Endothelial cell of umbilical vein (primary cell): ENCODE results near the gene RAB27B. TPM values are rescaled to one million over a fixed set of nuclear protein-coding genes. Genes with fewer than 3 reads are reported as not detected.

Source experiments
- BruUV-seq: library from RNA; stranded (reverse); fragments of 400-500 nt; replicated peaks from 2 replicates; lab custom pipeline; 2021; lab: Mats Ljungman, UMichigan
- CTCF ChIA-PET: fragments of 300-600, 350-600 bp; sonication (Branson Sonifier 250); formaldehyde crosslinking; loops from one replicate; lab custom pipeline; 2021; ENCODE audit warnings: antibody characterized with exemption, inconsistent platforms; lab: Charles Lee
- POLR2A ChIA-PET: fragments of 300-600, 350-600 bp; sonication (Branson Sonifier 250); formaldehyde crosslinking; loops from one replicate; lab custom pipeline; 2021; ENCODE audit warnings: antibody characterized with exemption, inconsistent platforms; lab: Charles Lee
- DNase-seq: peaks from one replicate; pipeline ENCODE4 v3.0.0-alpha.2; 2011; ENCODE audit warnings: low read depth, low spot score
- FAIRE-seq: peaks from 2 replicates; lab custom pipeline; 2011; peaks lifted over from hg19 to GRCh38; lab: Jason Lieb, UNC
- H2AFZ ChIP-seq: 2 replicates; pipeline ENCODE4 v1.6.0; 2012; ENCODE audit warnings: low read depth, low read length, control low read depth, inconsistent platforms
- H3K27ac ChIP-seq: 2 replicates; pipeline ENCODE4 v1.5.1; 2011; ENCODE audit warnings: low read depth, mild to moderate bottlenecking, control low read depth, low read length, moderate library complexity; ENCODE audit not compliant: insufficient read depth
- H3K27me3 ChIP-seq, 2 experiments: 2 replicates each; pipeline versions ENCODE4 v1.6.0 to v1.6.1; 2011; ENCODE audit warnings: low read length in 2 of 2, mixed read lengths in 1 of 2; ENCODE audit not compliant: control insufficient read depth in 2 of 2, insufficient read depth in 2 of 2
- H3K36me3 ChIP-seq, 2 experiments: 2 replicates in 1 of 2; 3 replicates in 1 of 2; pipeline ENCODE4 v1.5.1; 2011; ENCODE audit warnings: low read length in 2 of 2, mild to moderate bottlenecking in 1 of 2, moderate library complexity in 1 of 2; ENCODE audit not compliant: control insufficient read depth in 2 of 2, insufficient read depth in 2 of 2; ENCODE audit errors: extremely low read depth in 1 of 2
- H3K4me1 ChIP-seq: 3 replicates; pipeline ENCODE4 v1.5.1; 2011; ENCODE audit warnings: mild to moderate bottlenecking, low read length; ENCODE audit not compliant: control insufficient read depth, insufficient read depth; ENCODE audit errors: extremely low read depth
- H3K4me2 ChIP-seq: 2 replicates; pipeline ENCODE4 v1.6.1; 2011; ENCODE audit warnings: low read length, control low read depth, mixed read lengths; ENCODE audit not compliant: insufficient read depth
- H3K4me3 ChIP-seq, 3 experiments: fragments of 200-600 bp in 1 of 3; sonication (generic), shearing (Covaris generic) in 1 of 3; replicated peaks in 1 of 3; 2 replicates each; pipeline ENCODE4 v1.5.1; 2011 to 2016; ENCODE audit warnings: control low read depth in 3 of 3, low read length in 3 of 3, mild to moderate bottlenecking in 2 of 3, inconsistent platforms in 1 of 3, low read depth in 1 of 3, moderate library complexity in 1 of 3; ENCODE audit not compliant: insufficient read depth in 1 of 3
- H3K79me2 ChIP-seq: 2 replicates; pipeline ENCODE4 v1.6.0; 2012; ENCODE audit warnings: low read length, inconsistent platforms; ENCODE audit not compliant: control insufficient read depth, insufficient read depth
- H3K9ac ChIP-seq: replicated peaks from 2 replicates; pipeline ENCODE3; 2011; ENCODE audit warnings: low read length, control low read depth; ENCODE audit not compliant: insufficient read depth; ENCODE audit errors: extremely low read depth
- H3K9me1 ChIP-seq: replicated peaks from 3 replicates; pipeline ENCODE4 v1.6.0; 2011; ENCODE audit warnings: mild to moderate bottlenecking, low read length; ENCODE audit not compliant: control insufficient read depth, insufficient read depth; ENCODE audit errors: extremely low read depth
- H3K9me3 ChIP-seq: replicated peaks from 2 replicates; pipeline ENCODE4 v1.5.1; 2012; ENCODE audit warnings: low read length, inconsistent platforms; ENCODE audit not compliant: control insufficient read depth, insufficient read depth
- H4K20me1 ChIP-seq: replicated peaks from 2 replicates; pipeline ENCODE3; 2011; ENCODE audit warnings: mild to moderate bottlenecking, low read length; ENCODE audit not compliant: control insufficient read depth, insufficient read depth; ENCODE audit errors: extremely low read depth
- EZH2 ChIP-seq: IDR thresholded peaks from 2 replicates; pipeline ENCODE4 v1.6.1; 2012; ENCODE audit warnings: borderline replicate concordance, low read depth, mild to moderate bottlenecking, moderate library complexity, low read length, inconsistent platforms; ENCODE audit not compliant: severe bottlenecking
- FOS ChIP-seq: IDR thresholded peaks from 2 replicates; pipeline ENCODE4 v1.6.1; 2011; ENCODE audit warnings: mild to moderate bottlenecking, low read length, moderate library complexity, borderline replicate concordance; ENCODE audit not compliant: insufficient read depth
- GATA2 ChIP-seq: IDR thresholded peaks from 2 replicates; pipeline ENCODE4 v1.7.0; 2011; ENCODE audit warnings: low read depth, mild to moderate bottlenecking, moderate library complexity, mixed read lengths, low read length; ENCODE audit not compliant: insufficient read length, insufficient read depth
- JUN ChIP-seq: IDR thresholded peaks from 2 replicates; pipeline ENCODE4 v1.6.1; 2011; ENCODE audit warnings: borderline replicate concordance, low read depth; ENCODE audit not compliant: insufficient read length, insufficient read depth
- MYC ChIP-seq: IDR thresholded peaks from one replicate; pipeline ENCODE4 v1.6.1; 2011; ENCODE audit warnings: mild to moderate bottlenecking, low read depth, low read length
- POLR2A ChIP-seq: IDR thresholded peaks from 2 replicates; pipeline ENCODE4 v1.6.1; 2012; ENCODE audit warnings: low read depth, mild to moderate bottlenecking, control low read depth, low read length
- POLR2AphosphoS5 ChIP-seq: IDR thresholded peaks from 2 replicates; pipeline ENCODE4 v1.6.1; 2012; ENCODE audit warnings: low read depth, mild to moderate bottlenecking, control low read depth, low read length, moderate library complexity; ENCODE audit not compliant: insufficient read depth
- dilution Hi-C: fragments of 300-500 bp; cut with MboI; formaldehyde crosslinking; loops from one replicate; pipeline ENCODE4 v1.15.0; 2019; ENCODE audit warnings: low sequenced_read_pairs; ENCODE audit not compliant: extremely low pct_ligation_motif_present
- intact Hi-C: fragments of 100-400 bp; cut with micrococcal nuclease; formaldehyde crosslinking; loops from one replicate; pipeline ENCODE4 v1.10.0; 2022
- polyA plus RNA-seq, 4 experiments: library from polyadenylated mRNA; depleted of rRNA in 3 of 4; stranded (reverse) in 3 of 4; unstranded in 1 of 4; fragments of >200 nt; gene quantifications; 2 replicates each; pipeline versions ENCODE4 v1.2.1 to v1.2.3, GENCODE V29; 2011 to 2012; ENCODE audit warnings: missing spikeins in 1 of 4
- total RNA-seq: library from RNA; stranded (reverse); gene quantifications from 2 replicates; pipeline ENCODE4 v1.2.3, GENCODE V29; 2021
- TF ChIP-seq, protein P1 (sequence below), 2 donors: IDR thresholded peaks; 1 replicate in 1 of 2; 2 replicates in 1 of 2; pipeline ENCODE4 v1.5.1; 2011; ENCODE audit warnings: low read length in 2 of 2, mild to moderate bottlenecking in 2 of 2, moderate library complexity in 2 of 2, control low read depth in 1 of 2, inconsistent platforms in 1 of 2, low read depth in 1 of 2; ENCODE audit not compliant: insufficient read depth in 1 of 2; ENCODE audit errors: extremely low read depth in 1 of 2
- TF ChIP-seq, protein P2 (sequence below): IDR thresholded peaks from 2 replicates; pipeline ENCODE4 v1.6.1; 2011; ENCODE audit not compliant: insufficient read depth, insufficient read length

The RAB27B gene
- total and polyA plus RNA-seq, 2 donors (not counting 3 experiments of a cell fraction or from before 2014, with no cell fraction given), result not detected

DNA sequence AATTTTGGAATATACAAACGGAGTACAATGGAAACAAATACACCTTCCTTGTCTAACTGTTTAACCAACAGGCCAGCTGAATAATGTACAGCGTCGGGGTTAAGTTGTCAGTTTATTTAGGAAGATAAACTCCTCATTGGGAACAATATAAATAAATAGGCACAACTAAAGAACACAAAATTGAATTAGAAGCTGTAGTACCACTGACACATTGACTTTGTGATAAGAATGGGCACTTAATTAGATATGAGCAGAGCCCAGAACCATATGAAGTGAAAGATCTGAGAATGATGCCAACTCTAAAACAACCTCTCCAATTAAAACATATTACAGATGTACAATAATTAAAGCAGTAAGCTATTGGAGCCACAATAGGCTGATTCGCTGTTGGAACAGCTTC, 86.5 kb downstream of the RAB27B start:
- Histone ChIP-seq H2AFZ (no peak overlapping the region), H3K79me2 (no peaks in the 10 kb centered on the region), H3K4me1 (no peaks in the 10 kb centered on the region), H4K20me1 (no peaks in the 10 kb centered on the region), H3K27me3 (no peaks in the 10 kb centered on the region), H3K4me3 (no peak overlapping the region), H3K4me2 (no peak overlapping the region), H3K9ac (no peak overlapping the region), H3K27ac (no peak overlapping the region), H3K9me1 (no peaks in the 10 kb centered on the region), H3K36me3 (no peaks in the 10 kb centered on the region), H3K9me3 (no peaks in the 10 kb centered on the region)
- dilution Hi-C loops (no loop called here), intact Hi-C loops (no loop called here)
- TF ChIP-seq POLR2AphosphoS5, result no peak
- no peak for TF ChIP-seq JUN
- TF ChIP-seq GATA2, result no peak
- TF ChIP-seq POLR2A, result no peak
- TF ChIP-seq EZH2, result no peak
- TF ChIP-seq, protein P1, sequence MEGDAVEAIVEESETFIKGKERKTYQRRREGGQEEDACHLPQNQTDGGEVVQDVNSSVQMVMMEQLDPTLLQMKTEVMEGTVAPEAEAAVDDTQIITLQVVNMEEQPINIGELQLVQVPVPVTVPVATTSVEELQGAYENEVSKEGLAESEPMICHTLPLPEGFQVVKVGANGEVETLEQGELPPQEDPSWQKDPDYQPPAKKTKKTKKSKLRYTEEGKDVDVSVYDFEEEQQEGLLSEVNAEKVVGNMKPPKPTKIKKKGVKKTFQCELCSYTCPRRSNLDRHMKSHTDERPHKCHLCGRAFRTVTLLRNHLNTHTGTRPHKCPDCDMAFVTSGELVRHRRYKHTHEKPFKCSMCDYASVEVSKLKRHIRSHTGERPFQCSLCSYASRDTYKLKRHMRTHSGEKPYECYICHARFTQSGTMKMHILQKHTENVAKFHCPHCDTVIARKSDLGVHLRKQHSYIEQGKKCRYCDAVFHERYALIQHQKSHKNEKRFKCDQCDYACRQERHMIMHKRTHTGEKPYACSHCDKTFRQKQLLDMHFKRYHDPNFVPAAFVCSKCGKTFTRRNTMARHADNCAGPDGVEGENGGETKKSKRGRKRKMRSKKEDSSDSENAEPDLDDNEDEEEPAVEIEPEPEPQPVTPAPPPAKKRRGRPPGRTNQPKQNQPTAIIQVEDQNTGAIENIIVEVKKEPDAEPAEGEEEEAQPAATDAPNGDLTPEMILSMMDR (IDR thresholded peaks at IDR 0.05; ENCODE audit: extremely low read depth in 1 of 2, insufficient read depth in 1 of 2, low read depth in 1 of 2, low read length in 2 of 2), result no peak
- TF ChIP-seq MYC, result no peak
- TF ChIP-seq, protein P2, sequence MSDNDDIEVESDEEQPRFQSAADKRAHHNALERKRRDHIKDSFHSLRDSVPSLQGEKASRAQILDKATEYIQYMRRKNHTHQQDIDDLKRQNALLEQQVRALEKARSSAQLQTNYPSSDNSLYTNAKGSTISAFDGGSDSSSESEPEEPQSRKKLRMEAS, result no peak
- no peak for TF ChIP-seq FOS
- FAIRE-seq, result no peak
- ChIA-PET POLR2A (no interaction called here), CTCF (no interaction called here)
- no TSS peak for BruUV-seq
- DNase-seq, result no peak
